Nephron progenitor cell (in vitro differentiated cells): Measurements from ENCODE around the gene EFNA5.

Experiments
- DNase-seq: peaks from one replicate; pipeline ENCODE4 v3.0.0; 2021
- H3K27ac Mint-ChIP-seq: 2 replicates; pipeline ENCODE4 v1.8.0; 2021; ENCODE audit warnings: mild to moderate bottlenecking, moderate library complexity, mixed read lengths
- H3K27me3 Mint-ChIP-seq: 2 replicates; pipeline ENCODE4 v1.8.0; 2021; ENCODE audit warnings: mild to moderate bottlenecking, low read depth, mixed read lengths; ENCODE audit not compliant: poor library complexity
- H3K36me3 Mint-ChIP-seq: 2 replicates; pipeline ENCODE4 v1.8.0; 2021; ENCODE audit warnings: low read depth, mixed read lengths
- H3K4me1 Mint-ChIP-seq: 2 replicates; pipeline ENCODE4 v1.8.0; 2021; ENCODE audit warnings: mixed read lengths
- H3K4me3 Mint-ChIP-seq: 2 replicates; pipeline ENCODE4 v1.8.0; 2021; ENCODE audit warnings: mild to moderate bottlenecking, moderate library complexity, mixed read lengths
- H3K9me3 Mint-ChIP-seq: 2 replicates; pipeline ENCODE4 v1.8.0; 2021; ENCODE audit warnings: mild to moderate bottlenecking, moderate library complexity, mixed read lengths
- TF ChIP-seq, protein P1 (sequence below): fragments of 200-600 bp; sonication (generic); IDR thresholded peaks from 2 replicates; pipeline ENCODE4 v1.5.0; 2021; ENCODE audit warnings: antibody characterized with exemption

EFNA5 gene

DNA sequence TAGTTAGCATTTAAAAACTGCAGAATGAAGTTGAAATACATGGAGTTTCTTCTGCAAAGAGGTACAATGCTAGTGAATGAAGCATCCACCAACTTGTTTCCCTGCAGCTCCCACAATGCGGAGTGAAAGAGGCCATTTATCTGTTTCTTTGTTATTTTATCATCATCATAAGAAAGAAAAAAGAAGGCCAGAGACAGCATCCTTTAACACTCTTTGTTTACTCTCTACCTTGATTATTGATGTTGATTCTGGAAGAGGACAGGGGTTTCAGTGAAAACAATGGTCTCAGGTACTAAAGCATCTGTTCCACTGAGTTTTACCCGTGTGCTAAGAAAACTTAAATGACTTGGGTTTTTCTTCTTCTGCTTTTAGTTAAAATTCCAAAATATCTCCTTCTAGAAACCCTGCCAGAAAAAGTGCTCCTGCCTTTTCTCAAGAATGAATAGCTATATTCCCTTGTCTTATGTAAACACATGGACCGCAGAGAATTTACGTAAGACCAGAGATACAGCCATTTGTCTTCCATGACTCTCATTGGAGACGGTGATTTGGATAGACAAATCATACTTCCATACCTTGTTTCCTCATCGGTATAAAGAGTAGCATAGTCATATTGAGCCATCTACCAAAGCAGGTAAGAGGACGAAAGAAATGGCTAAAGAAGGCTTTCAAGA lies 81.1 kb downstream of the EFNA5 start:
- TF ChIP-seq, protein P1, sequence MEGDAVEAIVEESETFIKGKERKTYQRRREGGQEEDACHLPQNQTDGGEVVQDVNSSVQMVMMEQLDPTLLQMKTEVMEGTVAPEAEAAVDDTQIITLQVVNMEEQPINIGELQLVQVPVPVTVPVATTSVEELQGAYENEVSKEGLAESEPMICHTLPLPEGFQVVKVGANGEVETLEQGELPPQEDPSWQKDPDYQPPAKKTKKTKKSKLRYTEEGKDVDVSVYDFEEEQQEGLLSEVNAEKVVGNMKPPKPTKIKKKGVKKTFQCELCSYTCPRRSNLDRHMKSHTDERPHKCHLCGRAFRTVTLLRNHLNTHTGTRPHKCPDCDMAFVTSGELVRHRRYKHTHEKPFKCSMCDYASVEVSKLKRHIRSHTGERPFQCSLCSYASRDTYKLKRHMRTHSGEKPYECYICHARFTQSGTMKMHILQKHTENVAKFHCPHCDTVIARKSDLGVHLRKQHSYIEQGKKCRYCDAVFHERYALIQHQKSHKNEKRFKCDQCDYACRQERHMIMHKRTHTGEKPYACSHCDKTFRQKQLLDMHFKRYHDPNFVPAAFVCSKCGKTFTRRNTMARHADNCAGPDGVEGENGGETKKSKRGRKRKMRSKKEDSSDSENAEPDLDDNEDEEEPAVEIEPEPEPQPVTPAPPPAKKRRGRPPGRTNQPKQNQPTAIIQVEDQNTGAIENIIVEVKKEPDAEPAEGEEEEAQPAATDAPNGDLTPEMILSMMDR = no peak
- Mint-ChIP-seq H3K27ac (no peak overlapping the region), H3K4me1 (peaks cover 9% of the 10 kb centered on the region), H3K9me3 (no peaks in the 10 kb centered on the region), H3K27me3 (peaks cover 4% of the 10 kb centered on the region), H3K36me3 (no peaks in the 10 kb centered on the region), H3K4me3 (no peak overlapping the region)
- no peak for DNase-seq

DNA sequence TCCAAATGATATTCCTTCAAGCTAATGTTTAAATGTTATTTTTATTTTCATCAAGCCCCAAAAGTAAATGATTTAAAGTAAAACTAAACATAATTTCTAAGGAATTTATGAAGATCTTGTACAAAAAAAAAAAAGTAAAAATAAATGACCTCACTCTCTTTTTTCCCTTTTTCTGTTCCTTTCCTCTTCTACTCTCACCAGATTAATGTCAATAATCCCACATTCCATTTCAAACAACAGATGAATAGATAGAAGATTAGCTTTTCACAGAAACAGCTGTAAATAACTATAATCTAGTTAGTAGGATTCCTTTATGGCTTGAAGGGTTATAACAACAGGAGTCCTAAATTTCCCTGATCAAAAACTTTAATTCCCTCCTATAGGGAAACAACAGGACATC lies 88.1 kb downstream of the EFNA5 start:
- Mint-ChIP-seq H3K4me1 (peaks cover 5% of the 10 kb centered on the region), H3K27me3 (no peaks in the 10 kb centered on the region), H3K4me3 (no peak overlapping the region), H3K36me3 (no peaks in the 10 kb centered on the region), H3K9me3 (no peaks in the 10 kb centered on the region), H3K27ac (no peak overlapping the region)
- no peak for DNase-seq
- TF ChIP-seq, protein P1 = no peak

GRCh38 chr5:107580889-107581820 lies 89.6 kb downstream of the EFNA5 start:
- no peak overlapping the region for H3K27ac Mint-ChIP-seq
- no peak overlapping the region for H3K4me3 Mint-ChIP-seq
- peaks cover 5% of the 10 kb centered on the region for H3K4me1 Mint-ChIP-seq
- TF ChIP-seq, protein P1 = no peak
- no peak for DNase-seq
- H3K36me3 Mint-ChIP-seq = no peaks in the 10 kb centered on the region
- H3K27me3 Mint-ChIP-seq = no peaks in the 10 kb centered on the region
- no peaks in the 10 kb centered on the region for H3K9me3 Mint-ChIP-seq

- H3K4me1 Mint-ChIP-seq = peaks cover 5% of the 10 kb centered on the region
- H3K9me3 Mint-ChIP-seq = no peaks in the 10 kb centered on the region
Measured at GRCh38 chr5:107578051-107578635, 92.6 kb downstream of the EFNA5 start.

DNA sequence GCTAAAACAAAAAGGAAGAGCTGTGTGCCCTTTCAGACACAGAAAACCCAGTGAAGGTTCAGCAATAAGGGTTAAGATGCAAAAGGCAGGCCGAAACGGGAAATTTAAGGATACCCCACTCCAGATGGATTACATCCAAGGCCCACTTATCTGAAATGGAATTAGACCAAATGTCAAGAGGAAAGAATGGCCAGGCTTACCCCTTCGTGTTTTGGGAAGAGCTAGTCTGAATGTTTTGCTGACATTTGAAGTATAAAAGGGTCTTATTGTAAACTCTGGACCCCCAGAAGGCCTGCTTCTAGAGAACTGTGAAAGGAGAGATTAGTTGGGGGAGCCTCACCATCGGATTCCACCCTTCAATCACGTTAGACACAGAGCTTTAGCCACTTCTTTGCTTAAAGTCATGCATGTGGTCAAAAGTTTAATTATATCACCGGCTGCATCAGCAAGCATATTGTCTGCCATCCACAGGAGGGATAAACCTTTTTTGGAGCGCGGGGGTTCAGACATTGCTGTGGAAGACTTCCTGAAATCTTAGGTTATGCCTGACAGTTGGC lies 93.3 kb downstream of the EFNA5 start:
- Mint-ChIP-seq H3K36me3 (no peaks in the 10 kb centered on the region), H3K27me3 (no peaks in the 10 kb centered on the region), H3K9me3 (no peaks in the 10 kb centered on the region), H3K4me3 (no peak overlapping the region), H3K27ac (no peak overlapping the region), H3K4me1 (peaks cover 11% of the 10 kb centered on the region)
- TF ChIP-seq, protein P1 = no peak
- no peak for DNase-seq

More at GRCh38 chr5:107578051-107578635, 92.6 kb downstream of the EFNA5 start:
- TF ChIP-seq, protein P1 = no peak
- DNase-seq = no peak
- no peaks in the 10 kb centered on the region for H3K27me3 Mint-ChIP-seq
- no peaks in the 10 kb centered on the region for H3K36me3 Mint-ChIP-seq
- H3K27ac Mint-ChIP-seq = no peak overlapping the region
- H3K4me3 Mint-ChIP-seq = no peak overlapping the region
